ENCODE results near the gene VPS33B.
A peak's percentile ranks its signal among the peaks of the same experiment; 100 is the strongest.
"Not testable (repeated sequence)": the region's sequence is repeated elsewhere in the genome, so short reads cannot be mapped to it uniquely, and the experiment has no call there.

The VPS33B gene

GRCh38 chr15:91047545-91048199 lies 25.3 kb upstream of the VPS33B start:
- Mint-ChIP-seq H3K4me3 (peak overlapping the region; percentile 9), H3K27me3 (ENCODE audit: low read depth) (peaks cover 26% of the 10 kb centered on the region), H3K4me1 (ENCODE audit: low read depth) (peaks cover 32% of the 10 kb centered on the region), H3K27ac (peak overlapping the region; percentile 24), H3K9me3 (peaks cover 9% of the 10 kb centered on the region), H3K36me3 (ENCODE audit: low read depth) (peaks cover 4% of the 10 kb centered on the region)
- no peak for DNase-seq (ENCODE audit: low spot score)

GRCh38 chr15:91046056-91046455 lies 23.7 kb upstream of the VPS33B start:
- peaks cover 20% of the 10 kb centered on the region for H3K27me3 Mint-ChIP-seq (ENCODE audit: low read depth)
- peaks cover 32% of the 10 kb centered on the region for H3K4me1 Mint-ChIP-seq (ENCODE audit: low read depth)
- not testable (repeated sequence) for DNase-seq (ENCODE audit: low spot score); H3K4me3 Mint-ChIP-seq; H3K27ac Mint-ChIP-seq; H3K9me3 Mint-ChIP-seq; H3K36me3 Mint-ChIP-seq (ENCODE audit: low read depth)

DNA sequence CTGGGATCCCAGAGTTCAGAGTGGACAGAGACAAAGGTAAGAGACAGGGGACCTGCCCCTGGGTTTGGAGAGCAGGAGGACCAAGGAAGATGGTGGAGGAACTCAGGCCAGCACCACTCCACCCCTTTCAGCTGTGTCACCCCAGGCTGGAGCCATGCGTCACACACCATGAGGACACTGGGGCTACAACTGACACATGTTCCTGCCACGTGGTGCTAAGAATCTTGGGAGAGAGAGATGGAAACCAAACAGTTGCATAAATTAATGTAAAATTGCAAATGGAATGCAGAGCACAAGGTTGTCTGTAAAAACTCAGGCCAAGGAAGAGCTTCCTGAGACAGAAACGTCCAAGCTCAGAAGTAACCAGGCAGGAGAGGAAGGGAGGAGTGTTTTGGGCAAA lies 22.7 kb upstream of the VPS33B start:
- H3K36me3 Mint-ChIP-seq (ENCODE audit: low read depth), result peaks cover 4% of the 10 kb centered on the region
- H3K4me1 Mint-ChIP-seq (ENCODE audit: low read depth), result peaks cover 32% of the 10 kb centered on the region
- H3K4me3 Mint-ChIP-seq, result no peak overlapping the region
- peaks cover 9% of the 10 kb centered on the region for H3K9me3 Mint-ChIP-seq
- peaks cover 17% of the 10 kb centered on the region for H3K27me3 Mint-ChIP-seq (ENCODE audit: low read depth)
- DNase-seq (ENCODE audit: low spot score), result no peak
- no peak overlapping the region for H3K27ac Mint-ChIP-seq

GRCh38 chr15:91043202-91043874 lies 20.9 kb upstream of the VPS33B start:
- Mint-ChIP-seq H3K4me3 (no peak overlapping the region), H3K36me3 (ENCODE audit: low read depth) (peaks cover 4% of the 10 kb centered on the region), H3K9me3 (peaks cover 9% of the 10 kb centered on the region), H3K27ac (no peak overlapping the region), H3K27me3 (ENCODE audit: low read depth) (peaks cover 4% of the 10 kb centered on the region), H3K4me1 (ENCODE audit: low read depth) (peaks cover 19% of the 10 kb centered on the region)
- DNase-seq (ENCODE audit: low spot score), result no peak

- peaks cover 7% of the 10 kb centered on the region for H3K4me1 Mint-ChIP-seq (ENCODE audit: low read depth)
- H3K36me3 Mint-ChIP-seq (ENCODE audit: low read depth), result peaks cover 4% of the 10 kb centered on the region
- no peak overlapping the region for H3K27ac Mint-ChIP-seq
- peaks cover 9% of the 10 kb centered on the region for H3K9me3 Mint-ChIP-seq
- DNase-seq (ENCODE audit: low spot score), result no peak
- no peak overlapping the region for H3K4me3 Mint-ChIP-seq
- peaks cover 11% of the 10 kb centered on the region for H3K27me3 Mint-ChIP-seq (ENCODE audit: low read depth)
These were observed 18.5 kb upstream of the VPS33B start for GRCh38 chr15:91040856-91041255.

DNA sequence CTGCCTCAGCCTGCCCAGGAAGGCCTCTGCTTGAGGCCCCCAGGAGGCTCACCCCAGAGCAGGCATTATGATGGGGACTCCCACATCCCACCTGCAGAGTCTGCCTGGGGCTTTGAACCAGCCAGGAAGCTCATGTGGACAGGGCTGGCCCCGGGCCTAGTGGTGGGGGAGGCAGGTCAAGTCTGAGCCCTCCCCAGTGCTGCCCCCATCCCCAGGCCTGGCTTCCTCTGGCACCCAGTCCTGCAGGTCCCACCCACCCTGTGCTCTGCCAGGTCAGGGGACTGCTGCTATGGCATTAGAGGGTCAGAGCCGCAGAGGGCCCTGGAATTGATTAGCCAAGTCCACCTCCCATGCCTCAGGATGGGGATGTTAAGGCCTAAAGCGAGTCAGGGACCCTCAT lies 17.6 kb upstream of the VPS33B start:
- Mint-ChIP-seq H3K36me3 (ENCODE audit: low read depth) (peaks cover 2% of the 10 kb centered on the region), H3K4me3 (no peak overlapping the region), H3K27me3 (ENCODE audit: low read depth) (peaks cover 12% of the 10 kb centered on the region), H3K9me3 (peaks cover 3% of the 10 kb centered on the region), H3K4me1 (ENCODE audit: low read depth) (peaks cover 2% of the 10 kb centered on the region), H3K27ac (no peak overlapping the region)
- DNase-seq (ENCODE audit: low spot score), result no peak

GRCh38 chr15:91032919-91033803 lies 10.8 kb upstream of the VPS33B start:
- peaks cover 4% of the 10 kb centered on the region for H3K4me1 Mint-ChIP-seq (ENCODE audit: low read depth)
- peaks cover 17% of the 10 kb centered on the region for H3K27me3 Mint-ChIP-seq (ENCODE audit: low read depth)
- H3K9me3 Mint-ChIP-seq, result no peaks in the 10 kb centered on the region
- DNase-seq (ENCODE audit: low spot score), result peak; percentile 43
- no peak overlapping the region for H3K4me3 Mint-ChIP-seq
- no peaks in the 10 kb centered on the region for H3K36me3 Mint-ChIP-seq (ENCODE audit: low read depth)
- no peak overlapping the region for H3K27ac Mint-ChIP-seq

- Mint-ChIP-seq H3K4me3 (no peak overlapping the region), H3K9me3 (no peaks in the 10 kb centered on the region)
- no peak for DNase-seq (ENCODE audit: low spot score)
These were observed 9.4 kb upstream of the VPS33B start for GRCh38 chr15:91031796-91032195.

GRCh38 chr15:91027677-91028076 lies 5.3 kb upstream of the VPS33B start:
- Mint-ChIP-seq H3K27me3 (ENCODE audit: low read depth) (no peaks in the 10 kb centered on the region), H3K4me3 (no peak overlapping the region), H3K9me3 (no peaks in the 10 kb centered on the region), H3K4me1 (ENCODE audit: low read depth) (peaks cover 5% of the 10 kb centered on the region), H3K36me3 (ENCODE audit: low read depth) (no peaks in the 10 kb centered on the region), H3K27ac (no peak overlapping the region)
- DNase-seq (ENCODE audit: low spot score), result no peak

More at GRCh38 chr15:91031796-91032195, 9.4 kb upstream of the VPS33B start:
- no peak overlapping the region for H3K27ac Mint-ChIP-seq
- H3K27me3 Mint-ChIP-seq (ENCODE audit: low read depth), result peaks cover 17% of the 10 kb centered on the region
- H3K4me1 Mint-ChIP-seq (ENCODE audit: low read depth), result peaks cover 4% of the 10 kb centered on the region
- no peaks in the 10 kb centered on the region for H3K36me3 Mint-ChIP-seq (ENCODE audit: low read depth)

DNA sequence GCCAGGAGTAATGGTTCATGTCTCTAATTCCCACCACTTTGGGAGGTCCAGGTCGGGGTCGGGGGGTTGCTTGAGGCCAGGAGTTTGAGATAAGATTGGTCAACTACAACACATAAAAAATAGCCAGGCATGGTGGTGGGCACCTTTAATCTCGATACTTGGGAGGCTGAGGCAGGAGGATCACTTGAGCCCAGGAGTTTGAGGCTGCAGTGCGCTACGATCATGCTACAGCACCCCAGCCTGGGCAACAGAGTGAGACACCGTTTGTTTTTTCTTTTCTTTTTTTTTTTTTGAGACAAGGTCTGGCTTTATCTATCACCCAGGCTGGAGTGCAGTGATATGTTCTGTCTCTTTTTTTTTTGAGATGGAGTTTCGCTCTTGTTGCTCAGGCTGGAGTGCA lies 1.3 kb upstream of the VPS33B start:
- Mint-ChIP-seq H3K4me3 (peak overlapping the region; percentile 23), H3K27ac (no peak overlapping the region), H3K36me3 (ENCODE audit: low read depth) (peaks cover 2% of the 10 kb centered on the region)

GRCh38 chr15:91022832-91023129 lies 387 bp upstream of the VPS33B start:
- Mint-ChIP-seq H3K9me3 (no peaks in the 10 kb centered on the region), H3K27me3 (ENCODE audit: low read depth) (no peaks in the 10 kb centered on the region), H3K36me3 (ENCODE audit: low read depth) (peaks cover 2% of the 10 kb centered on the region), H3K4me1 (ENCODE audit: low read depth) (peaks cover 32% of the 10 kb centered on the region), H3K27ac (peak overlapping the region; percentile 72), H3K4me3 (peak overlapping the region; percentile 86)
- DNase-seq (ENCODE audit: low spot score), result no peak

More for the DNA sequence above, 1.3 kb upstream of the VPS33B start:
- no peaks in the 10 kb centered on the region for H3K9me3 Mint-ChIP-seq
- H3K4me1 Mint-ChIP-seq (ENCODE audit: low read depth), result peaks cover 24% of the 10 kb centered on the region
- DNase-seq (ENCODE audit: low spot score), result no peak
- H3K27me3 Mint-ChIP-seq (ENCODE audit: low read depth), result no peaks in the 10 kb centered on the region

DNA sequence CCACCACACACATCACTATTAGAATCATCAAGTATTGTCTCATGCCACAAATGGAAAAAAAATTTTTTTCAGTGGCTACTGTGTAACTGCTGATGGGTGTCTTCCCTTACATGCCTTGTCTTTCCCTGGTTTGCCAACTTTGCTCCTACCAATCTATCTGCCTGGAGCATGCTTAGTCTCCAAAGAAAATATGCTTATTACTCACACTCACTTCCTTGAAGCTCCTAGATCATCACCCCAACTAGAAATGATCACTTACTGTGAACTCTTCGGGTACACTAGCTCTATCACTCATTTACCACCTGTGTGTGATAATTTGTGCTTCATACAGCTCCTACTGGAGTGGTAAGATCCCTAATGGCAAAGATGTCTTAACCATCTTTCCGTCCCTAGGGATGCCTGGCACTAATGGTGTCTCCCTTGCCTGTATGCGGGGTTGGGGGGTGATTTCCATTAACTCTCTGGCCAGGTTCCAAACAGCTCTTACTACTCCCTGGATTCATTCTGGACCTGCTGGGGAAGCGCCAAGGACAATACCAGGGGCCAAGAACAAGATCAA lies 799 bp downstream of the VPS33B start:
- Mint-ChIP-seq H3K4me1 (ENCODE audit: low read depth) (peaks cover 32% of the 10 kb centered on the region), H3K9me3 (no peaks in the 10 kb centered on the region), H3K36me3 (ENCODE audit: low read depth) (peaks cover 5% of the 10 kb centered on the region), H3K27ac (peak overlapping the region; percentile 72), H3K4me3 (peak overlapping the region; percentile 86), H3K27me3 (ENCODE audit: low read depth) (no peaks in the 10 kb centered on the region)
- DNase-seq (ENCODE audit: low spot score), result no peak

- H3K27me3 Mint-ChIP-seq (ENCODE audit: low read depth), result no peaks in the 10 kb centered on the region
- H3K4me3 Mint-ChIP-seq, result no peak overlapping the region
- H3K27ac Mint-ChIP-seq, result no peak overlapping the region
- H3K4me1 Mint-ChIP-seq (ENCODE audit: low read depth), result peaks cover 33% of the 10 kb centered on the region
- H3K36me3 Mint-ChIP-seq (ENCODE audit: low read depth), result peaks cover 16% of the 10 kb centered on the region
- H3K9me3 Mint-ChIP-seq, result no peaks in the 10 kb centered on the region
- DNase-seq (ENCODE audit: low spot score), result no peak
These were observed 4.2 kb downstream of the VPS33B start for GRCh38 chr15:91018158-91018557.

DNA sequence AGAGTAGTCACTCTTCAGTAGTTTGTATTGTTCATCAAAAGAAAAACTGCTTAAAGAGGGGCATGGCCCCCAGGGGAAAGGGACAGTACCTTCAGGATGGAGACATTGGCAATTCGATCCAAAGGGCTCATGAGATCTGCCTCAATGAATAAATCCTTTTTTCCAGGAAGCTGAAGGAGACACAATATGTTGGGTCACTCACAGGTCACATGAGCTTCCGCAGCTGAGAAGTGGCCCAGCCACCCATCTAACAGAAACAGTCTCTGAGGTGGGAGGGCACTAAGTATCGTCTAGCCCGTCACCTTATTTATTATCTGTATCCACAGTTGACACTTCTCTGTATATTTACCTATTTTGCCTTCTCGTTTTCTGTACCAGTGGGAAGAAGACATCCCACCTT lies 4.7 kb downstream of the VPS33B start:
- H3K4me1 Mint-ChIP-seq (ENCODE audit: low read depth), result peaks cover 29% of the 10 kb centered on the region
- DNase-seq (ENCODE audit: low spot score), result no peak
- H3K27me3 Mint-ChIP-seq (ENCODE audit: low read depth), result no peaks in the 10 kb centered on the region
- peaks cover 19% of the 10 kb centered on the region for H3K36me3 Mint-ChIP-seq (ENCODE audit: low read depth)
- H3K27ac Mint-ChIP-seq, result no peak overlapping the region
- no peaks in the 10 kb centered on the region for H3K9me3 Mint-ChIP-seq
- H3K4me3 Mint-ChIP-seq, result no peak overlapping the region

Data from T-helper 2 cell treated with Interferon-gamma antibody and Interleukin-4, amounts not matched to agents 5 μg/mL and 100 μg/mL, for 36 hours (primary cell).